K562 (cell line): Measurements from ENCODE around the gene ACCSL. TPM values are rescaled to one million over a fixed set of nuclear protein-coding genes. Genes with fewer than 3 reads are reported as not detected.

Experiments
- BRD9 ChIP-seq: fragments of 450-650 bp; IDR thresholded peaks from 2 replicates; pipeline ENCODE4 v1.6.1; 2018; ENCODE audit warnings: low read depth; ENCODE audit not compliant: partially characterized antibody
- EP400 ChIP-seq: fragments of 450-650 bp; IDR thresholded peaks from 2 replicates; pipeline ENCODE4 v1.6.1; 2017; ENCODE audit warnings: antibody characterized with exemption, mild to moderate bottlenecking, moderate library complexity
- GTF2E2 ChIP-seq: fragments of 200-800 bp; sonication (Bioruptor generic); IDR thresholded peaks from 2 replicates; pipeline ENCODE4 v1.6.1; 2016; ENCODE audit warnings: missing genetic modification characterization, missing compliant biosample characterization
- HOXB6 ChIP-seq: fragments of 250-450 bp; sonication (Bioruptor Pico); IDR thresholded peaks from 2 replicates; pipeline ENCODE4 v1.5.1; 2022; ENCODE audit warnings: mild to moderate bottlenecking, borderline replicate concordance
- KAT7 ChIP-seq: sonication (generic); formaldehyde crosslinking; IDR thresholded peaks from 2 replicates; pipeline ENCODE4 v1.8.0; 2022; ENCODE audit warnings: missing genetic modification reagents, mild to moderate bottlenecking, borderline replicate concordance
- NR1H2 ChIP-seq: sonication (generic); formaldehyde crosslinking; IDR thresholded peaks from 2 replicates; pipeline ENCODE4 v1.4.0; 2020; ENCODE audit warnings: mild to moderate bottlenecking, missing genetic modification reagents
- SIN3A ChIP-seq, 2 experiments: fragments of 150-350 bp in 1 of 2; IDR thresholded peaks; 2 replicates each; pipeline ENCODE4 v1.6.1; 2011 to 2016; ENCODE audit warnings: borderline replicate concordance in 2 of 2, low read depth in 2 of 2, low read length in 2 of 2, mild to moderate bottlenecking in 2 of 2, moderate library complexity in 2 of 2; ENCODE audit not compliant: control insufficient read depth in 1 of 2
- TAL1 ChIP-seq: fragments of 450-650 bp; IDR thresholded peaks from 2 replicates; pipeline ENCODE4 v1.6.1; 2016; ENCODE audit warnings: mild to moderate bottlenecking
- ZBTB7A ChIP-seq: IDR thresholded peaks from 2 replicates; pipeline ENCODE4 v1.6.1; 2011; ENCODE audit warnings: low read depth, mild to moderate bottlenecking, low read length, moderate library complexity, borderline replicate concordance; ENCODE audit not compliant: control insufficient read depth
- polyA plus RNA-seq, 8 experiments: library from polyadenylated mRNA; depleted of rRNA in 4 of 8; stranded (reverse) in 5 of 8; unstranded in 3 of 8; fragments of >200 nt; fragmentation: Nextera tagmentation in 2 of 8; fragmentation: Illumina TruSeq in 1 of 8; extraction: Ambion mirVana in 2 of 8; extraction: Trizol in 1 of 8; gene quantifications; 2 replicates each; pipeline versions ENCODE4 v1.2.1 to v1.2.3, GENCODE V29; 2011 to 2014; ENCODE audit warnings: inconsistent platforms in 1 of 8, missing spikeins in 1 of 8
- total RNA-seq, 7 experiments: library from RNA; depleted of rRNA in 6 of 7; stranded (reverse); fragments of >200 nt in 6 of 7; fragmentation: Illumina TruSeq in 2 of 7; extraction: Trizol in 2 of 7; gene quantifications; 2 replicates each; pipeline versions ENCODE4 v1.2.1 to v1.2.3, GENCODE V29; 2011 to 2021; ENCODE audit warnings: low replicate concordance in 1 of 7
- TF ChIP-seq, protein P1 (sequence below): fragments of 450-650 bp; formaldehyde crosslinking; IDR thresholded peaks from 2 replicates; pipeline ENCODE4 v1.4.0; 2020; ENCODE audit warnings: mild to moderate bottlenecking, moderate library complexity
- TF ChIP-seq, protein P2 (sequence below): fragments of 250-450 bp; sonication (Bioruptor Pico); IDR thresholded peaks from 2 replicates; pipeline ENCODE4 v1.6.1; 2021; ENCODE audit warnings: mild to moderate bottlenecking
- TF ChIP-seq, protein P3 (sequence below): sonication (generic); formaldehyde crosslinking; IDR thresholded peaks from 2 replicates; pipeline ENCODE4 v1.8.0; 2022; ENCODE audit warnings: mild to moderate bottlenecking, missing genetic modification reagents
- TF ChIP-seq, protein P4 (sequence below), 3 experiments: fragments of 200-800 bp in 1 of 3; sonication (Bioruptor generic) in 1 of 3; sonication (generic) in 1 of 3; formaldehyde crosslinking in 1 of 3; IDR thresholded peaks; 2 replicates each; pipeline versions ENCODE4 v1.6.1 to v1.8.0; 2016 to 2022; ENCODE audit warnings: mild to moderate bottlenecking in 2 of 3, missing compliant biosample characterization in 2 of 3, missing genetic modification characterization in 2 of 3, missing genetic modification reagents in 1 of 3

ACCSL gene
- total and polyA plus RNA-seq, 9 of the 15 experiments (the other 6 are each of a cell fraction or from before 2014, with no cell fraction given) = not detected

DNA sequence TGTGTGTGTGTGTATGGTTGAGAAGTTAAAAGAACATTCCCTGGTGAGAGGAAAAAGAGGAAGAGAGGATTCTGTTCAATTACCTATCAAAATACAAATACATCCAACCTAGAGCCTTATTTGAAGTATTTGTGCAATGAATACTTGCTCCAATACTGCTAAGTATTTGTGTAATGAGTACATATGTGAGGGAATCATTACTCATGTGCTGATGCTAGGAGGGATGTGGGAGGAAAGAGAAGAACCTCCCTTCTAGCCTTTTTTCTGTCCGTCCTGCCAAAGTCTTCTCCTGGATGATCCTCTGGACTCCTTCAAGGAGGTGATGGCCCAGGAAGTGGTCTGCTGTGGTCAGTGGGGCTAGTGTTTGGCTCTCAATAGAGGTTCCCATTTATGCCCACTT, 36.0 kb upstream of the ACCSL start (continued):
- TF ChIP-seq ZBTB7A (no peak), BRD9 (no peak), GTF2E2 (tag) (no peak), HOXB6 (CRISPR knock-in tag) (no peak), KAT7 (CRISPR knock-in tag) (no peak), TAL1 (no peak), SIN3A (IDR thresholded peaks at IDR 0.05; ENCODE audit: borderline replicate concordance in 2 of 2, control insufficient read depth in 1 of 2, low read depth in 2 of 2, low read length in 2 of 2) (no peak), EP400 (no peak), NR1H2 (CRISPR knock-in tag) (no peak)
- TF ChIP-seq, protein P1, sequence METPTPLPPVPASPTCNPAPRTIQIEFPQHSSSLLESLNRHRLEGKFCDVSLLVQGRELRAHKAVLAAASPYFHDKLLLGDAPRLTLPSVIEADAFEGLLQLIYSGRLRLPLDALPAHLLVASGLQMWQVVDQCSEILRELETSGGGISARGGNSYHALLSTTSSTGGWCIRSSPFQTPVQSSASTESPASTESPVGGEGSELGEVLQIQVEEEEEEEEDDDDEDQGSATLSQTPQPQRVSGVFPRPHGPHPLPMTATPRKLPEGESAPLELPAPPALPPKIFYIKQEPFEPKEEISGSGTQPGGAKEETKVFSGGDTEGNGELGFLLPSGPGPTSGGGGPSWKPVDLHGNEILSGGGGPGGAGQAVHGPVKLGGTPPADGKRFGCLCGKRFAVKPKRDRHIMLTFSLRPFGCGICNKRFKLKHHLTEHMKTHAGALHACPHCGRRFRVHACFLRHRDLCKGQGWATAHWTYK (CRISPR knock-in tag) = no peak
- TF ChIP-seq, protein P2, sequence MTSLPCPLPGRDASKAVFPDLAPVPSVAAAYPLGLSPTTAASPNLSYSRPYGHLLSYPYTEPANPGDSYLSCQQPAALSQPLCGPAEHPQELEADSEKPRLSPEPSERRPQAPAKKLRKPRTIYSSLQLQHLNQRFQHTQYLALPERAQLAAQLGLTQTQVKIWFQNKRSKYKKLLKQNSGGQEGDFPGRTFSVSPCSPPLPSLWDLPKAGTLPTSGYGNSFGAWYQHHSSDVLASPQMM = no peak
- TF ChIP-seq, protein P3, sequence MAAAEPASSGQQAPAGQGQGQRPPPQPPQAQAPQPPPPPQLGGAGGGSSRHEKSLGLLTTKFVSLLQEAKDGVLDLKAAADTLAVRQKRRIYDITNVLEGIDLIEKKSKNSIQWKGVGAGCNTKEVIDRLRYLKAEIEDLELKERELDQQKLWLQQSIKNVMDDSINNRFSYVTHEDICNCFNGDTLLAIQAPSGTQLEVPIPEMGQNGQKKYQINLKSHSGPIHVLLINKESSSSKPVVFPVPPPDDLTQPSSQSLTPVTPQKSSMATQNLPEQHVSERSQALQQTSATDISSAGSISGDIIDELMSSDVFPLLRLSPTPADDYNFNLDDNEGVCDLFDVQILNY (CRISPR knock-in tag) = no peak
- TF ChIP-seq, protein P4, sequence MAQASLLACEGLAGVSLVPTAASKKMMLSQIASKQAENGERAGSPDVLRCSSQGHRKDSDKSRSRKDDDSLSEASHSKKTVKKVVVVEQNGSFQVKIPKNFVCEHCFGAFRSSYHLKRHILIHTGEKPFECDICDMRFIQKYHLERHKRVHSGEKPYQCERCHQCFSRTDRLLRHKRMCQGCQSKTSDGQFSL (CRISPR knock-in tag; IDR thresholded peaks at IDR 0.05) = no peak
- TF ChIP-seq, protein P4 (tag; IDR thresholded peaks at IDR 0.05) = no peak
